NCI-H526 treated with DMSO at 0.1 percent for 48 hours (cell line): ENCODE measurements around the gene TAS2R13.
A peak's percentile ranks its signal among the peaks of the same experiment; 100 is the strongest.

ENCODE experiments used
- DNase-seq: peaks from one replicate; lab custom pipeline; 2025; lab: John Stamatoyannopoulos, UW

TAS2R13 gene

DNA sequence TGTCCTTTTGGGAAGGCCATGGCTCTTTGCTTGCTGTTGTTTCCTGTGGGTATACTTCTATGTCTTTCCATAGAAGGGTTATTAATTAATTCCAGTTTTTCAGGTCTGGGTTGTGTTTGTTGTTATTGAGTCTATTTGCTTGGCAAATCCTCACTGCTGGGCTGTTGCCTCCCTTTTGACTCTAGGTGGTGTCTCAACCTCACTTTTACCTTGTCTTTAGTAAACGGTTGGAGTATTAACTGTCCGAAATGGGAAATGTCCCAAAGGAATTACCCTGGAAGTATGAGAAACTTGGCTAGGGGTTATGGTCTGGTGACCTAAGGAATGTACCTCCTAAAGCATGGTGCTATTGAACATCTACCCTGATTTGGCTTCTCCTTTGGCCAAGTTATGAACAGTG, 42.0 kb downstream of the TAS2R13 start:
- peak; percentile 4 for DNase-seq

DNA sequence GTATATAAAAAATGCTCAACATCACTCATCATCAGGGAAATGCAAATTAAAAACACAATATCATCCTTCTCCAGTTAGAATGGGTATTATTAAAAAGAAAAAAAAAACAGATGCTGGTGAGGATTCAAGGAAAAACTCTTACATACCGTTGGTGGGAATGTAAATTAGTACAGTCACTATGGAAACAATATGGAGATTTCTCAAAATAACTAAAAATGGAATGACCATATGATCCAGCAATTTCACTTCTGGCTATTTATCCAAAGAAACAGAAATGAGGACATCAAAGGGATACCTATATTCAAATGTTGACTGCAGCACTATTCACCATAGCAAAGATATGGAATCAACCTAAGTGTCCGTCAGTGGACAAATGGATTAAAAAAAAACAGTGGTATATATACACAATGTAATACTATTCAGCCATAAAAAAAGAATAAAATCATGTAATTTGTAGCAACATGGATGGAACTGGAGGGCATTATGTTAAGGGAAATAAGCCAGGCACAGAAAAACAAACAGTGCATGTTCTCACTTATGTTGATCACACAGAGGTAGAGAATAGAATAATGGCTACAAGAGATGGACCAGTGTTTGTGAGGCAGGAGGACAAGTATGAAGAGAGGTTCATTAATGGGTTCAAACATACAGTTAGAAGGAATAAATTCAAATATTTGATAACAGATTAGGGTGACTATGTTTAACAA, 45.7 kb downstream of the TAS2R13 start:
- no peak for DNase-seq

DNA sequence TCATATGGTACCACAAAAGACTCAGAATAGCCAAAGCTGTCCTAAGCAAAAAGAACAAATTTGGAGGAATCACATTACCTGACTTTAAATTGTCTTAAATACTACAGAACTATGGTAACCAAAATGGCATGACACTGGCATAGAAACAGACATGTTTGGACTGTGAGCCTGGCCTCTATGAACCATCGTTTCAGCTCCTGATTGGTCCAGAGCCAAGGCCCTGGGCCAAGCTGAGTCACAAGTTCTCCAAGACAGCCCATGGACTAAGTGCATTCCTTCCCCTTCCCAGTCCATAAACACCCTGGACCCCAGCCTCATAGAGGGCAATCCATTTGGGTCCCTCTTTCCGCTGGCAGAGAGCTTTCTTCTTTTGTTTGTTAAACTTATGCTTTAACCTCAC, 48.0 kb downstream of the TAS2R13 start:
- no peak for DNase-seq
